GM19395 (cell line): ENCODE data around the gene LARP4B.
"Not testable (repeated sequence)": the region's sequence is repeated elsewhere in the genome, so short reads cannot be mapped to it uniquely, and the experiment has no call there.

Experiments
- ATAC-seq: cut with Tn5 transposase; IDR thresholded peaks from one replicate; pipeline ENCODE4 v1.9.1; 2021; ENCODE audit warnings: mild to moderate bottlenecking, moderate library complexity; ENCODE audit not compliant: unreplicated experiment

The LARP4B gene

DNA sequence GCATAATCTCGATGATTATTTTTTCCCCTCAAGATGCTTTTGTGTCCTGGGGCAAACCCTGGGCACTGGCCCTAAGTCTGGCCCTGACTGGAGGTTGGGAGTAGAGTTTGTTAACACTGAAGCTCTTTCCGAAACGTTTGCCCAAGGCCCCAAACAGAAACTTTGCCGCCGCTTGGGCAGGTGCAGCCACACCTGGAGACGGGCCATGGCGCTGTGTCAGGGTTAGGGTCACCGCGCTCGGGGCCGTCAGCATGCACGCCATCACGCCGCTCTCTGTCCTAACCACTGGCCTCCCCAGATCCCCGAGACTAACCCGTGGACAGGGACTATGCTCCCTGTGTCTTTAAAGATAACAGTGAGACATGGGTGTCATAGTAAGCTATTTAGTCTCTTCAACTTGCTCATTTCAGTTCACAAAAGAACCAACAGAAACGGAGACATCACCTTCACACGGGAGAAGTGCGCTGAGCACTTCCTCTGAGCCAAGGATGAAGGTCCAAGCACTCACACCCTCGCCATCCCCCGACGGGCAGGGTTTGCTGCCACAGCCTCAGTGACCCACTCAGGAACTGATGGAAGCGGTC is 156.8 kb downstream of the LARP4B start:
- no peak for ATAC-seq

- ATAC-seq, result no peak
These were observed 157.3 kb downstream of the LARP4B start for GRCh38 chr10:774223-774622.

DNA sequence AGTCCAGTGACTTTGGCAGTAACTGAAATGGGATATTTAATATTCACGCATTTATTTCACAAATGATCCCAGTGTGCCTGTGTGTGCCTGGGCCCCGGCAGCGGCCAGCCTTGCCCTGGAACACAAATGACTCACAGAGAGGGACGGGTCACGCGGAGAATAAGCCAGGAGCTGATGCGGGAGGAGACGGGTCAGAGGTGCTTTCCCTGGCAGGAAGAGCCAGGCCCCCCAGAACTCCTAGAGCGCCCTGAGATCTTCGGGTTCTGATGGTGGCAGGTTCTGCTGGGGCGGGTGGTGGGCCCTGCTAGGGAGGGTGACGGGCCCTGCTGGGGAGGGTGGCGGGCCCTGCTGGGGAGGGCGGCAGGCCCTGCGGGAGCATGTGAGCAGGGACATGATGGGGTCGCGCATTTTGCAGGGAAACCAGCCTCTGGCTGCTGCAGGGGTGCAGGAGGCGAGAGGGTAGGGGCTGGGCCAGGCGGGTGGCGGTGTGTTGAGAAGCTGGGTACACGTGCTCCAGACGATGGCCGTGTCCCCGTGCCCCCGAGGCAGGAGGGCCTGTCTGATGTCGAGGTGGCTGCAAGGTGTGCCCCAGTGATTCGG is 157.8 kb downstream of the LARP4B start:
- no peak for ATAC-seq

- no peak for ATAC-seq
These were observed 159.3 kb downstream of the LARP4B start for GRCh38 chr10:772227-772637.

DNA sequence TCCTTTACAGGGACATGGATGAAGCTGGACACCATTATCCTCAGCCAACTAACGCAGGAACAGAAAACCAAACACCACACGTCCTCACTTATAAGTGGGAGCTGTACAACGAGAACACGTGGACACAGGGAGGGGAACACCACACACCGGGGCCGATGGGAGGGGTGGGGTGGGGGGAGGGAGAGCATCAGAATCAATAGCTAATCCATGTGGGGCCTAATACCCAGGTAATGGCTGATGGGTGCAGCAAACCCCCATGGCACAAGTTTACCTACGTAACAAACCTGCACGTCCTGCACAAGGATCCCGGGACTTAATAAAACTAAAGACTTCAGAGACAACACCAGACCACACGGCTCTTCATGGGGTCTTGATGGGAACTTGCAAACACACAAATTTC is 159.9 kb downstream of the LARP4B start:
- ATAC-seq, result no peak

DNA sequence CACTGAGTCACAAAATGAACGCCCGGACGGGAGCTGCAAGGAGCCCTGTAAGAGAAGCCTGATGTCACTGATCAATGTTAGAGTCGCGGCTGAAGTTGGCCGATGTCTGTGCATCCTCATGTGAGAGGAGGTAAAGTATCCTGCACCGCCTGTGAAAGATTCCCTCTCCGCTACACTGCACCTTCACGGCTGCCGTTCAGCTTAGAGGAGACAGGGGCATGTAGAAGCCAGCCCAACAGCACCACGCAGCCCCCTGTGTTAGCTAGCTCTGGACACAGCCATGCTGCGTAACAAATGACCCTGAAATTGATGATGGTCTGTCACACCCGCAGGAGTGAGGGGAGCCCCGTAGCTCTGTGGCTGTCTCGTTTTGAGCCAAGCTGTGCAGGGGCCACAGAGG is 160.5 kb downstream of the LARP4B start:
- ATAC-seq, result no peak

DNA sequence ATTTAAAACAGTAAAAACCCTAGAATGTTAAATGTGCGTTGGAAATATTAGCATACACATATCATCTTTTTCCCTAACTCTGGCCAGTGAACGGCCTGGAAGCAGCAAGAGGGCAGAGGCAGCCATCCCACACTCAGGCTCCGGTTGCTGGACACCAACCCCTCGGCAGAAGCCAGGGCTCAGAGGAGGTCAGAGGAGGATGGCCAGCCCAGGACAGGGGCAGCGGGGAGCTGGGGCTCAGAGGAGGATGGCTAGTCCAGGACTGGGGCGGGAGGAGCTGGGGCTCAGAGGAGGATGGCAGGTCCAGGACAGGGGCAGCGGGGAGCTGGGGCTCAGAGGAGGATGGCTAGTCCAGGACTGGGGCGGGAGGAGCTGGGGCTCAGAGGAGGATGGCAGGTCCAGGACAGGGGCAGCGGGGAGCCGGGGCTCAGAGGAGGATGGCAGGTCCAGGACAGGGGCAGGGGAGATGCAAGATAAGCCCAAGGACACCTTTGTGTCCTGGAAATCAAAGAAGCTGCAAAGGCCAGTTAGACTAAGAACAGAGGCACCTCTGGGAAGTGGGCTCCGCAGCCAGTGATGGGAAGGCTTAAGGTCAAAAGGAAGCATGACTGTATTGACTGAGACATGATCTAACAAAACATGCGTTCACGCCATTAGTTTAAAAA is 161.3 kb downstream of the LARP4B start:
- not testable (repeated sequence) for ATAC-seq

GRCh38 chr10:767794-768193 is 163.7 kb downstream of the LARP4B start:
- ATAC-seq, result no peak

DNA sequence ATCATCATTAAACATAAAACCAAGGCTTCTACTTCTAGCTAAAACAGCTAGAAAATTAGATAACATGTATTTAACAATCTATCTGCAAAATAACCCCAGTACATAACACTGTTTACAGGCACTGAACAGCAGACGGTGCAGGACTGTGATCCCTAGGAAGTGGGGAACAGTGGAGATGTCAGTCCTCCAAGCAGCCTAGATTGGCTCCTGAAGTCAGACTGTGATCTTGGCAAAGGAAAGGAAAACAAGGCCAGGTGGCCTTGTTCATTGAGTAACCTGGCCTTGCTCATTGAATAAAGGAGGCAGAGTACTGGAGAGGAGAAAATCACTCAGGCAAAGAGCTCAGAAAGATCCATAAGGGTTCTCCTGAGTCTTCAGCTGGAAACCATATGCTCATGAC is 164.3 kb downstream of the LARP4B start:
- ATAC-seq, result no peak

GRCh38 chr10:761376-761775 is 170.1 kb downstream of the LARP4B start:
- ATAC-seq, result no peak

DNA sequence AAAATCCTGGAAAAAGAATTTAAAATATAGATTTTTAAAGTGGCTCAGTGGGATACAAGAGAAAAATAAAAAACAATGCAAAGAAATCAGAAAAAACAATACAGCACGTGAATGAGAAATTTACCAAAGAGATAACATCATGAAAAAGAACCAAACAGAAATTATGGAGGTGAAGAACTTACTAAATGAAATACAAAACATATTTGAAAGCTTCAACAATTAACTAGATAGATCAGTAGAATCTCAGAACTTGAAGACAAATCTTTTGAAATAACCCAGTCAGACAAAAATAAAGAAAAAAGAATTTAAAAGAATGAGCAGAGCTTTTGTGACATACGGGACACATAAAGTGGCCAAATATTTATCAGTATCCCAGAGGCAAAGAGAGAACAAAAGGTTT is 170.9 kb downstream of the LARP4B start:
- ATAC-seq, result no peak

DNA sequence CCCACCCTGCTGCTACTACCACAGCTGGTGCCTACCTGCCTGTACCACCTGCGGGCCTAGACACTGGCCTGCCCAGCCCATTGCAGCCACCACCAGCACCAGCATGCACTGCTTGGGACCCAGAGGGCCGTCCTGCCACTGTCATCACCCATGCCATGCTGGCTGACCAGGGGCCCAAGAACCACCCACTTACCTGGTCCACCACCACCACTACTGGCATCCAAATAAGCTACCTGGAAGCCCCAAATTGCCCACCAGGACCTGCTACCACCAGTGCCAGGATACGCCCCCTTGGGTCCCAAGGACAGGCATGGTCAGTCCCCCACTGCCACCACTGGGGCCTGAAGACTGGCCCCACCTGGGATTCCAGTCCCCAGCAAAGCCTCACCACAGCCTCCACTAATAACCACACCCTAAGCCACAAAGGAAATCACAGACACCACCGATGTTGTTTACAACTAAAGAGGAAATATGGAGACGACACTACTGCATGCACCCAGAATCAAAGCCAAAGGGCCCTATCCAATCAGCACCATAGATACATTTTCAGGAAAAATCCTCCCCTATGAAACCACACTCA is 171.5 kb downstream of the LARP4B start:
- no peak for ATAC-seq
